Keratinocyte (primary cell): ENCODE data around the gene GID8. TPM values are rescaled to one million over a fixed set of nuclear protein-coding genes. Genes with fewer than 3 reads are reported as not detected.

ENCODE experiments used
- DNase-seq: peaks from one replicate; pipeline ENCODE4 v3.0.0-alpha.2; 2011; ENCODE audit warnings: low read depth, missing footprints, low spot score
- FAIRE-seq: peaks from 2 replicates; lab custom pipeline; 2011; peaks lifted over from hg19 to GRCh38; lab: Jason Lieb, UNC
- H2AFZ ChIP-seq: 2 replicates; pipeline ENCODE4 v1.6.0; 2012; ENCODE audit warnings: low read length, control low read depth, inconsistent platforms; ENCODE audit not compliant: control insufficient read depth
- H3K27ac ChIP-seq: 2 replicates; pipeline ENCODE4 v1.5.1; 2011; ENCODE audit warnings: low read length; ENCODE audit not compliant: control insufficient read depth, insufficient read depth
- H3K27me3 ChIP-seq: 3 replicates; pipeline ENCODE4 v1.6.0; 2011; ENCODE audit warnings: low read length; ENCODE audit not compliant: control insufficient read depth, insufficient read depth; ENCODE audit errors: extremely low read depth
- H3K36me3 ChIP-seq, 2 experiments: 2 replicates in 1 of 2; 3 replicates in 1 of 2; pipeline ENCODE4 v1.5.1; 2011; ENCODE audit warnings: low read length in 2 of 2, mild to moderate bottlenecking in 1 of 2; ENCODE audit not compliant: control insufficient read depth in 2 of 2, insufficient read depth in 2 of 2; ENCODE audit errors: extremely low read depth in 1 of 2
- H3K4me1 ChIP-seq: 3 replicates; pipeline ENCODE4 v1.5.1; 2011; ENCODE audit warnings: low read length; ENCODE audit not compliant: control insufficient read depth, insufficient read depth; ENCODE audit errors: extremely low read depth
- H3K4me2 ChIP-seq: 3 replicates; pipeline ENCODE4 v1.6.0; 2011; ENCODE audit warnings: low read depth, low read length; ENCODE audit not compliant: control insufficient read depth, insufficient read depth; ENCODE audit errors: extremely low read depth
- H3K4me3 ChIP-seq, 3 experiments: fragments of 200-600 bp in 1 of 3; sonication (generic) in 1 of 3; 2 replicates in 2 of 3; 3 replicates in 1 of 3; pipeline ENCODE4 v1.5.1; 2011 to 2016; ENCODE audit warnings: low read length in 3 of 3, mild to moderate bottlenecking in 3 of 3, control low read depth in 2 of 3, inconsistent platforms in 1 of 3, low read depth in 1 of 3, mixed read lengths in 1 of 3, mixed run types in 1 of 3, moderate library complexity in 1 of 3; ENCODE audit not compliant: control insufficient read depth in 2 of 3, insufficient read depth in 2 of 3; ENCODE audit errors: extremely low read depth in 1 of 3
- H3K79me2 ChIP-seq: 2 replicates; pipeline ENCODE4 v1.6.0; 2012; ENCODE audit warnings: low read length; ENCODE audit not compliant: control insufficient read depth, insufficient read depth
- H3K9ac ChIP-seq: 3 replicates; pipeline ENCODE4 v1.6.0; 2011; ENCODE audit warnings: low read length; ENCODE audit not compliant: control insufficient read depth, insufficient read depth; ENCODE audit errors: extremely low read depth
- H3K9me1 ChIP-seq: 3 replicates; pipeline ENCODE4 v1.6.0; 2011; ENCODE audit warnings: low read length; ENCODE audit not compliant: control insufficient read depth, insufficient read depth; ENCODE audit errors: extremely low read depth
- H3K9me3 ChIP-seq: 2 replicates; pipeline ENCODE4 v1.5.1; 2012; ENCODE audit warnings: low read depth, low read length; ENCODE audit not compliant: control insufficient read depth
- H4K20me1 ChIP-seq: 3 replicates; pipeline ENCODE4 v1.6.0; 2011; ENCODE audit warnings: low read length; ENCODE audit not compliant: control insufficient read depth, insufficient read depth; ENCODE audit errors: extremely low read depth
- EZH2 ChIP-seq: IDR thresholded peaks from one replicate; pipeline ENCODE4 v1.6.1; 2012; ENCODE audit warnings: inconsistent platforms, mild to moderate bottlenecking, low read length, moderate library complexity
- dilution Hi-C: fragments of 300-500 bp; cut with MboI; formaldehyde crosslinking; loops from one replicate; pipeline ENCODE4 v1.7.0; 2020; ENCODE audit warnings: low sequenced_read_pairs; ENCODE audit not compliant: extremely low pct_ligation_motif_present
- polyA plus RNA-seq, 5 experiments: library from polyadenylated mRNA; depleted of rRNA in 3 of 5; stranded (reverse) in 3 of 5; stranded (forward) in 1 of 5; unstranded in 1 of 5; fragments of >200 nt; gene quantifications; 1 replicate in 1 of 5; 2 replicates in 3 of 5; 3 replicates in 1 of 5; pipeline versions ENCODE4 v1.2.1 to v1.2.3, GENCODE V29; 2011 to 2012; ENCODE audit warnings: missing spikeins in 2 of 5, low read depth in 1 of 5, low replicate concordance in 1 of 5
- TF ChIP-seq, protein P1 (sequence below), 3 experiments: IDR thresholded peaks in 1 of 3; conservative IDR thresholded peaks in 1 of 3; optimal IDR thresholded peaks in 1 of 3; 2 replicates in 2 of 3; 3 replicates in 1 of 3; pipeline versions ENCODE3 to v1.5.1; 2011; ENCODE audit warnings: low read length in 3 of 3, mild to moderate bottlenecking in 3 of 3, moderate library complexity in 2 of 3, control low read depth in 1 of 3, inconsistent platforms in 1 of 3; ENCODE audit not compliant: insufficient read depth in 2 of 3; ENCODE audit errors: extremely low read depth in 1 of 3

Gene GID8
- polyA plus RNA-seq, 1 donor (not counting 4 experiments of a cell fraction or from before 2014, with no cell fraction given) = 23.7 TPM

- Histone ChIP-seq H3K4me2 (no peak overlapping the region), H3K4me3 (no peak overlapping the region), H3K4me1 (no peaks in the 10 kb centered on the region), H3K9me3 (no peaks in the 10 kb centered on the region), H2AFZ (no peak overlapping the region), H3K79me2 (no peaks in the 10 kb centered on the region), H3K9me1 (no peaks in the 10 kb centered on the region), H3K36me3 (peaks cover 39 to 61% of the 10 kb centered on the region in 2 experiments), H3K27me3 (no peaks in the 10 kb centered on the region), H3K9ac (no peak overlapping the region), H3K27ac (no peak overlapping the region), H4K20me1 (no peaks in the 10 kb centered on the region)
- FAIRE-seq (no peak), DNase-seq (no peak)
- dilution Hi-C loops = no loop called here
- TF ChIP-seq, protein P1, sequence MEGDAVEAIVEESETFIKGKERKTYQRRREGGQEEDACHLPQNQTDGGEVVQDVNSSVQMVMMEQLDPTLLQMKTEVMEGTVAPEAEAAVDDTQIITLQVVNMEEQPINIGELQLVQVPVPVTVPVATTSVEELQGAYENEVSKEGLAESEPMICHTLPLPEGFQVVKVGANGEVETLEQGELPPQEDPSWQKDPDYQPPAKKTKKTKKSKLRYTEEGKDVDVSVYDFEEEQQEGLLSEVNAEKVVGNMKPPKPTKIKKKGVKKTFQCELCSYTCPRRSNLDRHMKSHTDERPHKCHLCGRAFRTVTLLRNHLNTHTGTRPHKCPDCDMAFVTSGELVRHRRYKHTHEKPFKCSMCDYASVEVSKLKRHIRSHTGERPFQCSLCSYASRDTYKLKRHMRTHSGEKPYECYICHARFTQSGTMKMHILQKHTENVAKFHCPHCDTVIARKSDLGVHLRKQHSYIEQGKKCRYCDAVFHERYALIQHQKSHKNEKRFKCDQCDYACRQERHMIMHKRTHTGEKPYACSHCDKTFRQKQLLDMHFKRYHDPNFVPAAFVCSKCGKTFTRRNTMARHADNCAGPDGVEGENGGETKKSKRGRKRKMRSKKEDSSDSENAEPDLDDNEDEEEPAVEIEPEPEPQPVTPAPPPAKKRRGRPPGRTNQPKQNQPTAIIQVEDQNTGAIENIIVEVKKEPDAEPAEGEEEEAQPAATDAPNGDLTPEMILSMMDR (optimal IDR thresholded peaks at IDR 0.05 in 1 of 3, IDR thresholded peaks at IDR 0.05 in 1 of 3, conservative IDR thresholded peaks at IDR 0.05 in 1 of 3; ENCODE audit: extremely low read depth in 1 of 3, insufficient read depth in 2 of 3, low read length in 3 of 3) = no peak
- TF ChIP-seq EZH2 = no peak
Observed at GRCh38 chr20:62891111-62891510, 46.8 kb upstream of the GID8 start.

DNA sequence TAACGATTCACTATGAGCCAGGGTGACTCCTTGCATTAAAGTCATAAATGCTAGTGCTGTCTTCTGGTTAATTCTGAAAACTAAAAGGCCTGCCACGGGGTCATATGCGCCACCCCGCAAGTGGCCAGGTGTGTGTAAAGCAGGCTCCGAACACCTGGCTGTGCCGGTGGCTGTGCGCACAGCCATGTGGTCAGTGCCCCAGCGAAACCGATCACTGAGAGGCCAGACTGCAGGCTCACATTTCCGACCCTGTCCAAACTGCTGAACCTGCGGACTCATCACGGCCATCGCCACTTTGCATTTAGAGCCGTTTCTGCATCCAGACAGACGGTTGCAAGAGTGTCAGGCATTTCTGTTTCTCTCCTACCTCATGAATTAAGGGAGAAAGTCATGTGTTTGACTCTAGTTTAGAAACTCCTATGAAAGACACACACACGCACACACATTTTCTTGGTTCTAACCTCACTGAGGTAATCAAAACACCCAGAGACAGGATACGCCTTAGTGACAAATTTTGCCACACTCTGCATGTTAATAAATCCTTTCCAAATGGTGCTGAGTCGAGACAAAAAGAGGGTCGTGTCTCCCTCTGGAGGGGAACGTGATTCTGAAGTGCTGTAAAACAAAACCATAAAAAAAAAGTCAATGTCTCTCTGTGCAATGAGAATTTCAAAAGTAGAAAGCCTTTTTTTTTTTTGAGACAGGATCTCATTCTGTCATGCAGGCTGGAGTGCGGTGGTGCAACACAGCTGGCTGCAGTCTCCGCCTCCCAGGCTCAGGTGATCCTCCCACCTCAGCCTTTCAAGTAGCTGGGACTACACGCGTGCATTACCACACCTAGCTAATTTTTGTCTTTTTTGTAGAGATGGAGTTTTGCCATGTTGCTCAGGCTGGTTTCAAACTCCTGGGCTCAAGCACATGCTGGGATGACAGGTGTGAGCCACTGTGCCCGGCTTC is 45.3 kb upstream of the GID8 start:
- H2AFZ ChIP-seq = no peak overlapping the region
- peaks cover 44 to 53% of the 10 kb centered on the region in 2 experiments for H3K36me3 ChIP-seq
- no peak overlapping the region for H3K27ac ChIP-seq
- DNase-seq (no peak), FAIRE-seq (no peak)
- H3K4me2 ChIP-seq = no peak overlapping the region
- TF ChIP-seq EZH2 = no peak
- TF ChIP-seq, protein P1 (optimal IDR thresholded peaks at IDR 0.05 in 1 of 3, IDR thresholded peaks at IDR 0.05 in 1 of 3, conservative IDR thresholded peaks at IDR 0.05 in 1 of 3; ENCODE audit: extremely low read depth in 1 of 3, insufficient read depth in 2 of 3, low read length in 3 of 3) = no peak
- dilution Hi-C loops = no loop called here
- no peaks in the 10 kb centered on the region for H3K27me3 ChIP-seq
- peaks cover 6% of the 10 kb centered on the region for H3K4me1 ChIP-seq
- no peaks in the 10 kb centered on the region for H3K9me3 ChIP-seq
- no peaks in the 10 kb centered on the region for H4K20me1 ChIP-seq
- H3K9me1 ChIP-seq = no peaks in the 10 kb centered on the region
- H3K9ac ChIP-seq = no peak overlapping the region
- H3K4me3 ChIP-seq = no peak overlapping the region
- no peaks in the 10 kb centered on the region for H3K79me2 ChIP-seq
